Uterus (tissue), 4 donors: Measurements from ENCODE around the gene RAD51B. TPM values are rescaled to one million over a fixed set of nuclear protein-coding genes. Genes with fewer than 3 reads are reported as not detected.
A peak's percentile ranks its signal among the peaks of the same experiment; 100 is the strongest.

Experiments
- DNase-seq, 2 donors: peaks; one replicate each; pipeline ENCODE4 v3.0.0-alpha.2; 2019 to 2020
- H3K27ac ChIP-seq, 2 donors: fragments of 200-600 bp; sonication (generic); 1 replicate in 1 of 2; 2 replicates in 1 of 2; pipeline ENCODE4 v1.5.1; 2016 to 2018
- H3K27me3 ChIP-seq, 2 donors: fragments of 200-600 bp; sonication (generic); one replicate each; pipeline ENCODE4 v1.5.1; 2018 to 2019; ENCODE audit warnings: control low read depth in 1 of 2
- H3K36me3 ChIP-seq, 2 donors: fragments of 200-600 bp; sonication (generic); one replicate each; pipeline ENCODE4 v1.5.1; 2019; ENCODE audit warnings: control low read depth in 1 of 2
- H3K4me1 ChIP-seq, 2 donors: fragments of 200-600 bp; sonication (generic); one replicate each; pipeline ENCODE4 v1.5.1; 2018 to 2019; ENCODE audit warnings: control low read depth in 1 of 2
- H3K4me3 ChIP-seq, 2 donors: fragments of 200-600 bp; sonication (generic); 1 replicate in 1 of 2; 2 replicates in 1 of 2; pipeline ENCODE4 v1.5.1; 2018 to 2019; ENCODE audit warnings: mild to moderate bottlenecking in 1 of 2
- H3K9me3 ChIP-seq, 2 donors: fragments of 200-600 bp; sonication (generic); one replicate each; pipeline ENCODE4 v1.5.1; 2019; ENCODE audit warnings: control low read depth in 1 of 2
- CTCF ChIP-seq, 4 experiments: fragments of 200-600 bp in 2 of 4; fragments of 450-650 bp in 2 of 4; sonication (generic) in 2 of 4; IDR thresholded peaks; one replicate each; pipeline ENCODE4 v1.5.1; 2016 to 2019; ENCODE audit warnings: antibody characterized with exemption in 4 of 4, mild to moderate bottlenecking in 2 of 4, moderate library complexity in 1 of 4
- POLR2A ChIP-seq, 2 donors: fragments of 450-650 bp; IDR thresholded peaks; one replicate each; pipeline ENCODE4 v1.6.1; 2016; ENCODE audit warnings: antibody characterized with exemption in 2 of 2, mild to moderate bottlenecking in 1 of 2, moderate library complexity in 1 of 2
- intact Hi-C: fragments of 100-400 bp; cut with DNase I; formaldehyde crosslinking; loops from one replicate; pipeline ENCODE4 v1.15.1; 2023; ENCODE audit warnings: low total_unique reads
- total RNA-seq, 4 donors: library from RNA; depleted of rRNA in 3 of 4; stranded (reverse); fragments of >200 nt in 3 of 4; gene quantifications; one replicate each; pipeline versions ENCODE4 v1.1.0 to v1.2.4, GENCODE V29; 2014 to 2023
- donor health status: DM: yes; HTN: yes; CAD: no.

RAD51B gene
- total RNA-seq, 4 donors from 2014 or later, result 29.5 to 100.0 (median 70.3) TPM

DNA sequence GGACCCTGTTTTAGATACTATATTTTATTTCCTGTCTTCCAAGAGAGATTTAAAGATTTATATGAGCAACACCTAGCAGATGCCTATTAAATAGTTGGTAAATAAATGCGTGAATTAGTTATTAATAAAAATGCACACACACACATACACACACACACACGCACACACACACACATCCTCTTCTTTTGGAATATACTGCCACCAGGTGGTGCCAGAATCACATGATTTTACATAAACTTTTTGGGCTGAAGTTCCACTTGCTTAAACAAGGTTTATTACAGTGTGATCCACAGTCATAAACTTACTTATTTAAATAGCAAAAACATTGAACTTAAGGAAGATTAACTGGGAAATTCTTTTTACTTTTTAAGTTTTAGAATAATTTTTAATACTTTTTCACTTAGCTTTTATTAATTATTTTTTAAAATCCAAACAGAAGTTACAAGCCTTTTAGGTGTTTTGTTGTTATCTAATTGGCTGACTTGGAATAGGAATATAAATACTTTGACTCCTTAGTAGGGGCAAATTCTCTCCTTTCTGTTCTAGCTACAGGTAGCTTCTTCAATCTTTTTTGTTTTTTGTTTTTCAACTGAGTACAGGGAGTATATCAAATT lies 17.5 kb downstream of the RAD51B start:
- TF ChIP-seq POLR2A (IDR thresholded peaks at IDR 0.05), result no peak
- TF ChIP-seq CTCF (IDR thresholded peaks at IDR 0.05), result peak; percentile 41 to 77 (median 62)
- Histone ChIP-seq H3K9me3 (no peaks in the 10 kb centered on the region), H3K4me3 (no peak overlapping the region), H3K36me3 (no peaks in the 10 kb centered on the region), H3K4me1 (no peaks in the 10 kb centered on the region), H3K27me3 (no peaks in the 10 kb centered on the region), H3K27ac (no peak overlapping the region)
- DNase-seq, result peak in 1 of 2 donors; percentile 77
- intact Hi-C loops, result no loop called here

- Histone ChIP-seq H3K9me3 (peaks cover 0 to 4% of the 10 kb centered on the region in 2 donors), H3K4me3 (no peak overlapping the region), H3K27ac (no peak overlapping the region), H3K27me3 (no peaks in the 10 kb centered on the region), H3K36me3 (no peaks in the 10 kb centered on the region), H3K4me1 (no peaks in the 10 kb centered on the region)
- no peak for TF ChIP-seq CTCF (IDR thresholded peaks at IDR 0.05)
- TF ChIP-seq POLR2A (IDR thresholded peaks at IDR 0.05), result no peak
- intact Hi-C loops, result no loop called here
- DNase-seq, result no peak
Observed at GRCh38 chr14:67846029-67846610, 26.5 kb downstream of the RAD51B start.

DNA sequence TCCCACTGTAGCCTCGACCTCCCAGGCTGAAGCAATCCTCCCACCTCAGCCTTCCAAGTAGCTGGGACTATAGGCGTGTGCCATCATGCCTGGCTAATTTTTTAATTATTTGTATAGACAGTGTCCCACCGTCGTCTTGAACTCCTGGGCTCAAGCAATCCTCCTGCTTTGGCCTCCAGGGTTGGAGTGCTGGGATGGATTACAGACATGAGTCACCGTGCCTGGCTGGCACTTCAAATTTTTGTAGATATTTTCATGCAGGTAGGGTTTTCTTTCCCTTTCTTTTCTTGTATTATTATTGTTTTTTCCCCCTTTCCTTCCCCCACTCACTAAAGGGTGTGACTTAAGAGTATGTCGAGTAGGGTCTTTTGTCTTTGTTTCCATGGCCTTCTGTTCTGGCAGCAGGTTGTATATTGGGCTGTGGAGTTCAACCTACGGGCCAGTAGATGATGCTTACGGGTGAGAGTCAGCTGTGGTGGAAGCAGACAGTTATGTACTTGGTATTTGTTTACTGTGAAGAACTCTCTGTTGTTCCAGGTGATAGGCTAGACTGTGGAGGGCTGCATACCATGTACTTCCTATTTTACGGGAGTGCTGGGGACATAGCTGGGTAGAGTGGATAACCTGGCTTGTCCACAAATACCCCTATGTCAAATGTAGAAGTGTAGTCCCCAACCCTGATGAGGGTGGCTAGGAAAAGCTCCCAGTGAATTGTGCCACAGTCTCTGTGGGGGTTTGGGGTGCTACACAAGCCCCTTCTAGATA lies 30.7 kb downstream of the RAD51B start:
- Histone ChIP-seq H3K27ac (no peak overlapping the region), H3K9me3 (peaks cover 0 to 4% of the 10 kb centered on the region in 2 donors), H3K27me3 (no peaks in the 10 kb centered on the region), H3K4me3 (no peak overlapping the region), H3K36me3 (no peaks in the 10 kb centered on the region), H3K4me1 (no peaks in the 10 kb centered on the region)
- DNase-seq, result no peak
- intact Hi-C loops, result no loop called here
- TF ChIP-seq POLR2A (IDR thresholded peaks at IDR 0.05) (no peak), CTCF (IDR thresholded peaks at IDR 0.05) (no peak)

DNA sequence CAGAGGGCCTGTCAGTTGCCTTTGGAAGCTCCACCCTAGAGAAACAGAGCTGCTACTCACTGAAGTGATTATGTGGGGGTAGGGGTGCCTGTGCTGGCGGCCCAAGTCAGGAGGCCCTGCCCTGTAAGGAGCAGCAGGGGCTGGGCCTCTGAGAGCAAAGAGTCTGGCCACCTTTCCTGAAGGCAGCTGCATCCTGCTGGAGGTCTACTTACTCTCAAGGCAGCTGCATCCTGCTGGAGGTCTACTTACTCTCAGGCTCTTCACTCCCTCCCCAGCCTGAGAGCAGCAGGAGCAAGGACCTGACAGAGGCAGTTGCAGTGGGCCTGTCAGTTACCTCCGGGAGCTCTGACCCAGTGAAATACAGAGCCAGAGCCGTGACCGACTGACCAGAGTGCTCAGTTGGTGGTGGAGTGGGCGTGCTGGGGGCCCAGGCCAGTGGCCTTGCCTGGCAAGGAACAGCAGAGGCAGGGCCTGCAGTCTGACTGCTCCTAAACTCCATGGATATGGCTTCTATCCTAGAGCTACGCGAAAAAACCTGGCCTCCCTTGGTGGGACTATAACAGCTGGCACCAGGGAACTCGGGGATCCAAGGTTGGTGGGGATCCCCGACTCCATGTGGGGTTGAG lies 32.3 kb downstream of the RAD51B start:
- H3K9me3 ChIP-seq, result peaks cover 0 to 4% of the 10 kb centered on the region in 2 donors
- intact Hi-C loops, result no loop called here
- H3K4me1 ChIP-seq, result no peaks in the 10 kb centered on the region
- H3K27me3 ChIP-seq, result no peaks in the 10 kb centered on the region
- no peak for TF ChIP-seq CTCF (IDR thresholded peaks at IDR 0.05)
- no peak for TF ChIP-seq POLR2A (IDR thresholded peaks at IDR 0.05)
- H3K27ac ChIP-seq, result no peak overlapping the region
- H3K36me3 ChIP-seq, result no peaks in the 10 kb centered on the region
- no peak overlapping the region for H3K4me3 ChIP-seq
- no peak for DNase-seq
